ENCODE measurements around the gene MBNL1.

DNA sequence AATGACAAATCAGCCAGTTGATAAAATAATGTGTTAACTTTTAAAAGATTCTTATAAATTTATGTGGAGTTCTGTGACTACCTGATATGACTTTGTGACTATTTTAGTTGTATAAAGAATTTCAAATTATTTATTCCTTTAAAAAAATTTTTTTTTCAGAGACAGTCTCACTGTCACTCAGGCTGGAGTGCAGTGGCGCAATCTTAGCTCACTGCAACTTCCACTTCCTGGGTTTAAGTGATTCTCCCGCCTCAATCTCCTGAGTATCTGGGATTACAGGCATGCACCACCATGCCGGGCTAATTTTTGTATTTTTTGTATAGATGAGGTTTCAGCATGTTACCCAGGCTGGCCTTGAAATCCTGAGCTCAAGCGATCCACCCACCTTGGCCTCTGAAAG is 48.5 kb downstream of the MBNL1 start:
- TF ChIP-seq, protein P1, sequence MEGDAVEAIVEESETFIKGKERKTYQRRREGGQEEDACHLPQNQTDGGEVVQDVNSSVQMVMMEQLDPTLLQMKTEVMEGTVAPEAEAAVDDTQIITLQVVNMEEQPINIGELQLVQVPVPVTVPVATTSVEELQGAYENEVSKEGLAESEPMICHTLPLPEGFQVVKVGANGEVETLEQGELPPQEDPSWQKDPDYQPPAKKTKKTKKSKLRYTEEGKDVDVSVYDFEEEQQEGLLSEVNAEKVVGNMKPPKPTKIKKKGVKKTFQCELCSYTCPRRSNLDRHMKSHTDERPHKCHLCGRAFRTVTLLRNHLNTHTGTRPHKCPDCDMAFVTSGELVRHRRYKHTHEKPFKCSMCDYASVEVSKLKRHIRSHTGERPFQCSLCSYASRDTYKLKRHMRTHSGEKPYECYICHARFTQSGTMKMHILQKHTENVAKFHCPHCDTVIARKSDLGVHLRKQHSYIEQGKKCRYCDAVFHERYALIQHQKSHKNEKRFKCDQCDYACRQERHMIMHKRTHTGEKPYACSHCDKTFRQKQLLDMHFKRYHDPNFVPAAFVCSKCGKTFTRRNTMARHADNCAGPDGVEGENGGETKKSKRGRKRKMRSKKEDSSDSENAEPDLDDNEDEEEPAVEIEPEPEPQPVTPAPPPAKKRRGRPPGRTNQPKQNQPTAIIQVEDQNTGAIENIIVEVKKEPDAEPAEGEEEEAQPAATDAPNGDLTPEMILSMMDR (IDR thresholded peaks at IDR 0.05) = no peak
- TF ChIP-seq POLR2A (IDR thresholded peaks at IDR 0.05) = no peak
